ENCODE measurements around the gene GGTA1. TPM values are rescaled to one million over a fixed set of nuclear protein-coding genes. Genes with fewer than 3 reads are reported as not detected.

The GGTA1 gene
- total RNA-seq, 1 donor from 2014 or later = 14.0 TPM

GRCh38 chr9:121424024-121424432 lies 75.6 kb downstream of the GGTA1 start:
- TF ChIP-seq CTCF (IDR thresholded peaks at IDR 0.05) = no peak
- ATAC-seq (no peak), DNase-seq (no peak)
- Histone ChIP-seq H3K36me3 (no peaks in the 10 kb centered on the region), H3K9me3 (no peaks in the 10 kb centered on the region), H3K4me1 (no peaks in the 10 kb centered on the region), H3K4me3 (no peak overlapping the region), H3K27ac (no peak overlapping the region), H3K27me3 (ENCODE audit: low read depth) (no peaks in the 10 kb centered on the region)
- intact Hi-C loops (cut with DNase I) = no loop called here

- Histone ChIP-seq H3K36me3 (no peaks in the 10 kb centered on the region), H3K27ac (no peak overlapping the region), H3K4me1 (no peaks in the 10 kb centered on the region), H3K4me3 (no peak overlapping the region), H3K9me3 (no peaks in the 10 kb centered on the region), H3K27me3 (ENCODE audit: low read depth) (no peaks in the 10 kb centered on the region)
- intact Hi-C loops (cut with DNase I) = no loop called here
- DNase-seq (no peak), ATAC-seq (no peak)
- no peak for TF ChIP-seq CTCF (IDR thresholded peaks at IDR 0.05)
Observed at GRCh38 chr9:121411993-121412392, 87.7 kb downstream of the GGTA1 start.

GRCh38 chr9:121405899-121406298 lies 93.7 kb downstream of the GGTA1 start:
- H3K27ac ChIP-seq = no peak overlapping the region
- no peaks in the 10 kb centered on the region for H3K4me1 ChIP-seq
- H3K9me3 ChIP-seq = no peaks in the 10 kb centered on the region
- intact Hi-C loops (cut with DNase I) = loop anchor here (10.0 kb wide), 1 partner anchor 91 kb away; no protein-coding TSS in a partner anchor
- H3K36me3 ChIP-seq = no peaks in the 10 kb centered on the region
- ATAC-seq = no peak
- TF ChIP-seq CTCF (IDR thresholded peaks at IDR 0.05) = no peak
- no peak for DNase-seq
- H3K4me3 ChIP-seq = no peak overlapping the region
- H3K27me3 ChIP-seq (ENCODE audit: low read depth) = no peaks in the 10 kb centered on the region

Other genes starting within 250 kb of the GGTA1 start
- 388 TPM for gene GSN, start 231.7 kb downstream of the GGTA1 start, total RNA-seq
- 479 TPM for gene STOM, start 129.6 kb downstream of the GGTA1 start, total RNA-seq
- gene DAB2IP, start 151.8 kb upstream of the GGTA1 start, total RNA-seq = 54.1 TPM

All from lower lobe of right lung (tissue), 2 donors.